GM23338 (cell line): ENCODE results near the gene ZNF318. TPM values are rescaled to one million over a fixed set of nuclear protein-coding genes. Genes with fewer than 3 reads are reported as not detected.

Experiments
- ATAC-seq: fragments of 200-7000 bp; cut with Tn5 transposase; 3 replicates; pipeline ENCODE4 v1.9.1; 2020
- DNase-seq: peaks from one replicate; pipeline ENCODE4 v3.0.0-alpha.2; 2015; ENCODE audit warnings: low spot score
- H2AFZ ChIP-seq: fragments of 200-600 bp; sonication (generic); 2 replicates; pipeline ENCODE4 v1.8.0; 2016; ENCODE audit warnings: antibody characterized with exemption, mild to moderate bottlenecking, moderate library complexity
- H3F3A ChIP-seq: fragments of 200-600 bp; sonication (generic); replicated peaks from 2 replicates; pipeline ENCODE4 v1.8.0; 2017; ENCODE audit warnings: antibody characterized with exemption, mixed run types, low read depth
- H3K27ac ChIP-seq: fragments of 200-600 bp; sonication (generic); 2 replicates; pipeline ENCODE4 v1.6.1; 2016; ENCODE audit warnings: low read depth
- H3K27me3 ChIP-seq: fragments of 200-600 bp; sonication (generic); 2 replicates; pipeline ENCODE4 v1.8.0; 2016; ENCODE audit warnings: mild to moderate bottlenecking, mixed run types, moderate library complexity; ENCODE audit not compliant: insufficient read depth
- H3K36me3 ChIP-seq: fragments of 200-600 bp; sonication (generic); 2 replicates; pipeline ENCODE4 v1.8.0; 2016; ENCODE audit warnings: mild to moderate bottlenecking; ENCODE audit not compliant: insufficient read depth
- H3K4me1 ChIP-seq: fragments of 200-600 bp; sonication (generic); 2 replicates; pipeline ENCODE4 v1.8.0; 2016; ENCODE audit warnings: mild to moderate bottlenecking, moderate library complexity; ENCODE audit not compliant: insufficient read depth
- H3K4me2 ChIP-seq: fragments of 200-600 bp; sonication (generic); 2 replicates; pipeline ENCODE4 v1.7.1; 2017; ENCODE audit warnings: mixed run types
- H3K4me3 ChIP-seq: fragments of 200-600 bp; sonication (generic); 2 replicates; pipeline ENCODE4 v1.6.1; 2016; ENCODE audit warnings: mixed run types
- H3K79me2 ChIP-seq: fragments of 200-600 bp; sonication (generic); replicated peaks from 2 replicates; pipeline ENCODE4 v1.8.0; 2017; ENCODE audit warnings: mild to moderate bottlenecking; ENCODE audit not compliant: insufficient read depth
- H3K9me2 ChIP-seq: fragments of 200-600 bp; sonication (generic); 2 replicates; pipeline ENCODE4 v1.8.0; 2017; ENCODE audit not compliant: insufficient read depth
- H4K20me1 ChIP-seq: fragments of 200-600 bp; sonication (generic); replicated peaks from 2 replicates; pipeline ENCODE4 v1.8.0; 2017; ENCODE audit warnings: mild to moderate bottlenecking; ENCODE audit not compliant: insufficient read depth
- H3K27ac Mint-ChIP-seq: 2 replicates; pipeline ENCODE4 v1.8.0; 2020; ENCODE audit warnings: inconsistent platforms, mild to moderate bottlenecking, moderate library complexity, mixed read lengths
- H3K27me3 Mint-ChIP-seq: 3 replicates; pipeline ENCODE4 v1.8.0; 2022; ENCODE audit warnings: low read depth, mild to moderate bottlenecking, moderate library complexity, mixed read lengths, inconsistent platforms; ENCODE audit not compliant: insufficient read depth, poor library complexity
- H3K36me3 Mint-ChIP-seq: 3 replicates; pipeline ENCODE4 v1.8.0; 2021; ENCODE audit warnings: low read depth, mild to moderate bottlenecking, inconsistent platforms, moderate library complexity, mixed read lengths
- H3K4me1 Mint-ChIP-seq: 3 replicates; pipeline ENCODE4 v1.8.0; 2020; ENCODE audit warnings: mild to moderate bottlenecking, inconsistent platforms, mixed read lengths
- H3K4me3 Mint-ChIP-seq: 3 replicates; pipeline ENCODE4 v1.8.0; 2021; ENCODE audit warnings: moderate library complexity, mild to moderate bottlenecking, inconsistent platforms, mixed read lengths
- H3K9me3 Mint-ChIP-seq: 3 replicates; pipeline ENCODE4 v1.8.0; 2020; ENCODE audit warnings: moderate library complexity, mild to moderate bottlenecking, inconsistent platforms, mixed read lengths
- CREB1 ChIP-seq: fragments of 250-450 bp; sonication (Bioruptor Pico); IDR thresholded peaks from 2 replicates; pipeline ENCODE4 v1.5.0; 2020; ENCODE audit warnings: low read depth, mild to moderate bottlenecking, moderate library complexity
- CTCF ChIP-seq, 2 experiments: fragments of 200-600 bp in 1 of 2; sonication (generic) in 1 of 2; conservative IDR thresholded peaks; 2 replicates each; pipeline versions ENCODE4 v1.5.1 to v1.6.1; 2016 to 2017; ENCODE audit warnings: antibody characterized with exemption in 2 of 2, low read depth in 2 of 2, mild to moderate bottlenecking in 2 of 2, moderate library complexity in 1 of 2
- ETS1 ChIP-seq: IDR thresholded peaks from 2 replicates; pipeline ENCODE4 v1.6.1; 2016; ENCODE audit warnings: antibody characterized with exemption
- EZH2 ChIP-seq: fragments of 200-600 bp; sonication (generic); IDR thresholded peaks from one replicate; pipeline ENCODE4 v1.8.0; 2017; ENCODE audit warnings: antibody characterized with exemption, mild to moderate bottlenecking, low read depth; ENCODE audit not compliant: unreplicated experiment
- EZH2phosphoT487 ChIP-seq: fragments of 200-600 bp; sonication (generic); IDR thresholded peaks from one replicate; pipeline ENCODE4 v1.8.1; 2018; ENCODE audit warnings: antibody characterized with exemption; ENCODE audit not compliant: unreplicated experiment
- JUNB ChIP-seq: IDR thresholded peaks from one replicate; pipeline ENCODE4 v1.6.1; 2016; ENCODE audit warnings: antibody characterized with exemption; ENCODE audit not compliant: unreplicated experiment
- NANOG ChIP-seq: IDR thresholded peaks from 2 replicates; pipeline ENCODE4 v1.6.1; 2016; ENCODE audit warnings: antibody characterized with exemption, borderline replicate concordance
- POLR2AphosphoS5 ChIP-seq: IDR thresholded peaks from 2 replicates; pipeline ENCODE4 v1.6.1; 2016; ENCODE audit warnings: antibody characterized with exemption, low read depth
- REST ChIP-seq: IDR thresholded peaks from one replicate; pipeline ENCODE4 v1.6.1; 2018; ENCODE audit warnings: antibody characterized with exemption; ENCODE audit not compliant: unreplicated experiment
- STAT1 ChIP-seq: IDR thresholded peaks from one replicate; pipeline ENCODE4 v1.6.1; 2016; ENCODE audit warnings: antibody characterized with exemption; ENCODE audit not compliant: unreplicated experiment
- ZNF114 ChIP-seq: fragments of 250-450 bp; sonication (Bioruptor Pico); IDR thresholded peaks from 2 replicates; pipeline ENCODE4 v1.5.0; 2020; ENCODE audit warnings: mild to moderate bottlenecking, moderate library complexity
- ZNF331 ChIP-seq: fragments of 250-450 bp; sonication (Bioruptor Pico); IDR thresholded peaks from 2 replicates; pipeline ENCODE4 v1.5.0; 2020; ENCODE audit warnings: low read depth, mild to moderate bottlenecking, moderate library complexity
- ZNF462 ChIP-seq: fragments of 250-450 bp; sonication (Bioruptor Pico); IDR thresholded peaks from 2 replicates; pipeline ENCODE4 v1.5.0; 2020; ENCODE audit warnings: mild to moderate bottlenecking, moderate library complexity
- polyA plus RNA-seq: library from polyadenylated mRNA; unstranded; fragments of >200 nt; fragmentation: Nextera tagmentation; extraction: Ambion mirVana; gene quantifications from 2 replicates; pipeline ENCODE4 v1.2.1, GENCODE V29; 2016
- total RNA-seq: library from RNA; depleted of rRNA; stranded (reverse); fragments of >200 nt; shearing (Covaris generic); gene quantifications from 2 replicates; pipeline ENCODE4 v1.2.3, GENCODE V29; 2014

The ZNF318 gene
- total and polyA plus RNA-seq, 2 experiments from 2014 or later = 8.7 to 19.5 TPM

GRCh38 chr6:43318011-43318410 is 51.4 kb downstream of the ZNF318 start:
- no peak for DNase-seq
- no peak overlapping the region for H3K4me3 ChIP-seq
- H3K9me3 Mint-ChIP-seq = no peaks in the 10 kb centered on the region

More at GRCh38 chr6:43318011-43318410, 51.4 kb downstream of the ZNF318 start:
- no peak overlapping the region for H2AFZ ChIP-seq
- peaks cover 13% of the 10 kb centered on the region for H3K4me1 ChIP-seq
- H3K27me3 ChIP-seq = no peaks in the 10 kb centered on the region
- no peaks in the 10 kb centered on the region for H3K79me2 ChIP-seq
- peak overlapping the region; percentile 68 for H3K4me2 ChIP-seq
- no peaks in the 10 kb centered on the region for H3F3A ChIP-seq
- H4K20me1 ChIP-seq = no peaks in the 10 kb centered on the region
- no peaks in the 10 kb centered on the region for H3K36me3 ChIP-seq
- Mint-ChIP-seq H3K27ac (peak overlapping the region; percentile 56; the same call in 1 of the 2 replicates), H3K4me3 (no peak overlapping the region), H3K4me1 (peaks cover 18% of the 10 kb centered on the region), H3K36me3 (no peaks in the 10 kb centered on the region), H3K27me3 (no peaks in the 10 kb centered on the region)
- TF ChIP-seq CREB1 (CRISPR knock-in tag) = no peak
- TF ChIP-seq ETS1 = no peak
- no peak for TF ChIP-seq EZH2
- no peak for TF ChIP-seq STAT1
- no peak for TF ChIP-seq ZNF331 (CRISPR knock-in tag)
- no peak for TF ChIP-seq REST
- no peak for TF ChIP-seq JUNB
- no peak for TF ChIP-seq POLR2AphosphoS5
- TF ChIP-seq ZNF462 (CRISPR knock-in tag) = no peak
- TF ChIP-seq NANOG = no peak
- TF ChIP-seq CTCF (conservative IDR thresholded peaks at IDR 0.05; ENCODE audit: low read depth in 2 of 2) = no peak
- no peak for TF ChIP-seq ZNF114 (CRISPR knock-in tag)
- TF ChIP-seq EZH2phosphoT487 = no peak
- ATAC-seq = no peak
- H3K9me2 ChIP-seq = no peaks in the 10 kb centered on the region; the same call in 1 of the 2 replicates
- H3K27ac ChIP-seq = no peak overlapping the region
